ENCODE measurements around the gene TAF4. TPM values are rescaled to one million over a fixed set of nuclear protein-coding genes. Genes with fewer than 3 reads are reported as not detected.
A peak's percentile ranks its signal among the peaks of the same experiment; 100 is the strongest.

TAF4 gene
- total and polyA plus RNA-seq, 2 donors (not counting 1 experiment from before 2014, with no cell fraction given), result 2.6 to 3.0 TPM

GRCh38 chr20:62026564-62026856 is 39.2 kb downstream of the TAF4 start:
- TF ChIP-seq, protein P1, sequence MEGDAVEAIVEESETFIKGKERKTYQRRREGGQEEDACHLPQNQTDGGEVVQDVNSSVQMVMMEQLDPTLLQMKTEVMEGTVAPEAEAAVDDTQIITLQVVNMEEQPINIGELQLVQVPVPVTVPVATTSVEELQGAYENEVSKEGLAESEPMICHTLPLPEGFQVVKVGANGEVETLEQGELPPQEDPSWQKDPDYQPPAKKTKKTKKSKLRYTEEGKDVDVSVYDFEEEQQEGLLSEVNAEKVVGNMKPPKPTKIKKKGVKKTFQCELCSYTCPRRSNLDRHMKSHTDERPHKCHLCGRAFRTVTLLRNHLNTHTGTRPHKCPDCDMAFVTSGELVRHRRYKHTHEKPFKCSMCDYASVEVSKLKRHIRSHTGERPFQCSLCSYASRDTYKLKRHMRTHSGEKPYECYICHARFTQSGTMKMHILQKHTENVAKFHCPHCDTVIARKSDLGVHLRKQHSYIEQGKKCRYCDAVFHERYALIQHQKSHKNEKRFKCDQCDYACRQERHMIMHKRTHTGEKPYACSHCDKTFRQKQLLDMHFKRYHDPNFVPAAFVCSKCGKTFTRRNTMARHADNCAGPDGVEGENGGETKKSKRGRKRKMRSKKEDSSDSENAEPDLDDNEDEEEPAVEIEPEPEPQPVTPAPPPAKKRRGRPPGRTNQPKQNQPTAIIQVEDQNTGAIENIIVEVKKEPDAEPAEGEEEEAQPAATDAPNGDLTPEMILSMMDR (conservative IDR thresholded peaks at IDR 0.05 in 1 of 2, IDR thresholded peaks at IDR 0.05 in 1 of 2; ENCODE audit: low read depth in 1 of 2, low read length in 2 of 2), result no peak
- no peak for TF ChIP-seq EZH2 (IDR thresholded peaks at IDR 0.05; ENCODE audit: low read length, missing control alignments)
- Histone ChIP-seq H4K20me1 (ENCODE audit: control insufficient read depth, extremely low read depth, insufficient read depth, low read length) (no peaks in the 10 kb centered on the region), H3K27ac (ENCODE audit: insufficient read depth, low read length) (no peak overlapping the region), H3K79me2 (ENCODE audit: control insufficient read depth, insufficient read depth, low read length) (peaks cover 23% of the 10 kb centered on the region), H3K4me3 (replicated peaks in 1 of 4; ENCODE audit: control extremely low read depth in 1 of 4, insufficient read depth in 1 of 4, low read depth in 3 of 4, low read length in 4 of 4) (no peak overlapping the region), H3K4me1 (ENCODE audit: control insufficient read depth, extremely low read depth, insufficient read depth, low read length) (peaks cover 8% of the 10 kb centered on the region), H3K27me3 (ENCODE audit: control insufficient read depth, insufficient read depth, low read length) (no peaks in the 10 kb centered on the region), H2AFZ (ENCODE audit: low read length) (no peak overlapping the region), H3K36me3 (ENCODE audit: control insufficient read depth, insufficient read depth, low read length) (no peaks in the 10 kb centered on the region), H3K9ac (ENCODE audit: insufficient read depth, low read length) (no peak overlapping the region), H3K4me2 (ENCODE audit: extremely low read depth, insufficient read depth, low read length) (no peak overlapping the region), H3K9me3 (ENCODE audit: control insufficient read depth, insufficient read depth, low read depth, low read length) (no peaks in the 10 kb centered on the region)
- DNase-seq (ENCODE audit: low read depth in 2 of 2), result no peak

GRCh38 chr20:62025832-62026563 is 39.7 kb downstream of the TAF4 start:
- H3K27ac ChIP-seq (ENCODE audit: insufficient read depth, low read length), result no peak overlapping the region

GRCh38 chr20:62025394-62025793 is 40.3 kb downstream of the TAF4 start:
- Histone ChIP-seq H3K4me2 (ENCODE audit: extremely low read depth, insufficient read depth, low read length) (no peak overlapping the region), H3K27ac (ENCODE audit: insufficient read depth, low read length) (no peak overlapping the region), H4K20me1 (ENCODE audit: control insufficient read depth, extremely low read depth, insufficient read depth, low read length) (no peaks in the 10 kb centered on the region), H3K9me3 (ENCODE audit: control insufficient read depth, insufficient read depth, low read depth, low read length) (no peaks in the 10 kb centered on the region), H3K27me3 (ENCODE audit: control insufficient read depth, insufficient read depth, low read length) (no peaks in the 10 kb centered on the region), H3K9ac (ENCODE audit: insufficient read depth, low read length) (no peak overlapping the region), H2AFZ (ENCODE audit: low read length) (no peak overlapping the region), H3K36me3 (ENCODE audit: control insufficient read depth, insufficient read depth, low read length) (no peaks in the 10 kb centered on the region), H3K4me3 (replicated peaks in 1 of 4; ENCODE audit: control extremely low read depth in 1 of 4, insufficient read depth in 1 of 4, low read depth in 3 of 4, low read length in 4 of 4) (no peak overlapping the region), H3K4me1 (ENCODE audit: control insufficient read depth, extremely low read depth, insufficient read depth, low read length) (peaks cover 10% of the 10 kb centered on the region), H3K79me2 (ENCODE audit: control insufficient read depth, insufficient read depth, low read length) (peaks cover 23% of the 10 kb centered on the region)
- TF ChIP-seq, protein P1 (conservative IDR thresholded peaks at IDR 0.05 in 1 of 2, IDR thresholded peaks at IDR 0.05 in 1 of 2; ENCODE audit: low read depth in 1 of 2, low read length in 2 of 2), result no peak
- no peak for TF ChIP-seq EZH2 (IDR thresholded peaks at IDR 0.05; ENCODE audit: low read length, missing control alignments)
- no peak for DNase-seq (ENCODE audit: low read depth in 2 of 2)

More at GRCh38 chr20:62025832-62026563, 39.7 kb downstream of the TAF4 start:
- no peak overlapping the region for H3K4me3 ChIP-seq (replicated peaks in 1 of 4; ENCODE audit: control extremely low read depth in 1 of 4, insufficient read depth in 1 of 4, low read depth in 3 of 4, low read length in 4 of 4)
- no peak overlapping the region for H3K4me2 ChIP-seq (ENCODE audit: extremely low read depth, insufficient read depth, low read length)
- no peaks in the 10 kb centered on the region for H3K9me3 ChIP-seq (ENCODE audit: control insufficient read depth, insufficient read depth, low read depth, low read length)
- H3K36me3 ChIP-seq (ENCODE audit: control insufficient read depth, insufficient read depth, low read length), result no peaks in the 10 kb centered on the region
- H3K9ac ChIP-seq (ENCODE audit: insufficient read depth, low read length), result no peak overlapping the region
- peaks cover 23% of the 10 kb centered on the region for H3K79me2 ChIP-seq (ENCODE audit: control insufficient read depth, insufficient read depth, low read length)
- no peaks in the 10 kb centered on the region for H3K27me3 ChIP-seq (ENCODE audit: control insufficient read depth, insufficient read depth, low read length)
- H4K20me1 ChIP-seq (ENCODE audit: control insufficient read depth, extremely low read depth, insufficient read depth, low read length), result no peaks in the 10 kb centered on the region
- H3K4me1 ChIP-seq (ENCODE audit: control insufficient read depth, extremely low read depth, insufficient read depth, low read length), result peaks cover 10% of the 10 kb centered on the region
- DNase-seq (ENCODE audit: low read depth in 2 of 2), result peak; percentile 46 to 82
- H2AFZ ChIP-seq (ENCODE audit: low read length), result no peak overlapping the region
- TF ChIP-seq EZH2 (IDR thresholded peaks at IDR 0.05; ENCODE audit: low read length, missing control alignments), result no peak
- TF ChIP-seq, protein P1 (conservative IDR thresholded peaks at IDR 0.05 in 1 of 2, IDR thresholded peaks at IDR 0.05 in 1 of 2; ENCODE audit: low read depth in 1 of 2, low read length in 2 of 2), result peak; percentile 69 to 98

All from fibroblast of lung (primary cell).